Astrocyte (in vitro differentiated cells and primary cell): ENCODE results near the gene DNAJC18. TPM values are rescaled to one million over a fixed set of nuclear protein-coding genes. Genes with fewer than 3 reads are reported as not detected.

ENCODE experiments used
- DNase-seq: peaks from one replicate; pipeline ENCODE4 v3.0.0-alpha.2; 2010; ENCODE audit warnings: low read depth
- FAIRE-seq: peaks from 2 replicates; lab custom pipeline; 2011; peaks lifted over from hg19 to GRCh38; lab: Jason Lieb, UNC
- H2AFZ ChIP-seq: 2 replicates; pipeline ENCODE4 v1.6.0; 2012; ENCODE audit warnings: low read depth, low read length, inconsistent platforms
- H3K27ac ChIP-seq: 2 replicates; pipeline ENCODE4 v1.5.1; 2011; ENCODE audit warnings: low read depth, low read length, inconsistent platforms
- H3K27me3 ChIP-seq: 2 replicates; pipeline ENCODE4 v1.6.0; 2011; ENCODE audit warnings: low read length, inconsistent platforms; ENCODE audit not compliant: insufficient read depth
- H3K36me3 ChIP-seq: 2 replicates; pipeline ENCODE4 v1.5.1; 2011; ENCODE audit warnings: low read length, inconsistent platforms; ENCODE audit not compliant: insufficient read depth
- H3K4me1 ChIP-seq: 2 replicates; pipeline ENCODE4 v1.5.1; 2011; ENCODE audit warnings: low read length, inconsistent platforms; ENCODE audit not compliant: insufficient read depth
- H3K4me2 ChIP-seq: 2 replicates; pipeline ENCODE4 v1.6.0; 2012; ENCODE audit warnings: low read length, inconsistent platforms
- H3K4me3 ChIP-seq: 2 replicates; pipeline ENCODE4 v1.5.1; 2011; ENCODE audit warnings: low read depth, mild to moderate bottlenecking, low read length, inconsistent platforms; ENCODE audit not compliant: insufficient read depth
- H3K79me2 ChIP-seq: 2 replicates; pipeline ENCODE4 v1.6.0; 2012; ENCODE audit warnings: mild to moderate bottlenecking, low read length, inconsistent platforms; ENCODE audit not compliant: insufficient read depth
- H3K9ac ChIP-seq: 2 replicates; pipeline ENCODE4 v1.6.0; 2012; ENCODE audit warnings: mild to moderate bottlenecking, low read length, inconsistent platforms
- H3K9me3 ChIP-seq: 2 replicates; pipeline ENCODE4 v1.5.1; 2012; ENCODE audit warnings: low read depth, mild to moderate bottlenecking, low read length, inconsistent platforms; ENCODE audit not compliant: insufficient read depth
- H4K20me1 ChIP-seq: 2 replicates; pipeline ENCODE4 v1.6.0; 2012; ENCODE audit warnings: low read length, inconsistent platforms; ENCODE audit not compliant: insufficient read depth
- H3K27ac Mint-ChIP-seq: one replicate; pipeline ENCODE4 v1.8.0; 2021; ENCODE audit warnings: mild to moderate bottlenecking, mixed read lengths; ENCODE audit not compliant: unreplicated experiment
- H3K27me3 Mint-ChIP-seq: one replicate; pipeline ENCODE4 v1.8.0; 2021; ENCODE audit warnings: low read depth, mixed read lengths; ENCODE audit not compliant: unreplicated experiment
- H3K36me3 Mint-ChIP-seq: one replicate; pipeline ENCODE4 v1.8.0; 2021; ENCODE audit warnings: low read depth, mixed read lengths; ENCODE audit not compliant: unreplicated experiment
- H3K4me1 Mint-ChIP-seq: one replicate; pipeline ENCODE4 v1.8.0; 2021; ENCODE audit warnings: low read depth, mixed read lengths; ENCODE audit not compliant: unreplicated experiment
- H3K4me3 Mint-ChIP-seq: one replicate; pipeline ENCODE4 v1.8.0; 2021; ENCODE audit warnings: mild to moderate bottlenecking, moderate library complexity, mixed read lengths; ENCODE audit not compliant: unreplicated experiment
- H3K9me3 Mint-ChIP-seq: one replicate; pipeline ENCODE4 v1.8.0; 2021; ENCODE audit warnings: mild to moderate bottlenecking, mixed read lengths; ENCODE audit not compliant: unreplicated experiment
- CTCF ChIP-seq: IDR thresholded peaks from 2 replicates; pipeline ENCODE4 v1.5.1; 2011; ENCODE audit warnings: low read depth, mild to moderate bottlenecking, inconsistent platforms, low read length, moderate library complexity; ENCODE audit not compliant: insufficient read depth
- EZH2 ChIP-seq: IDR thresholded peaks from 2 replicates; pipeline ENCODE4 v1.6.1; 2012; ENCODE audit warnings: mild to moderate bottlenecking, low read length, inconsistent platforms; ENCODE audit not compliant: insufficient read depth
- total RNA-seq: library from RNA; stranded (reverse); gene quantifications from 2 replicates; pipeline ENCODE4 v1.2.1, GENCODE V29; 2021

Gene DNAJC18
- total RNA-seq, 1 donor from 2014 or later = 18.8 TPM

GRCh38 chr5:139404484-139404840, 34.9 kb downstream of the DNAJC18 start:
- H2AFZ ChIP-seq = peak overlapping the region; percentile 82
- peak overlapping the region; percentile 92 for H3K27ac ChIP-seq
- H3K79me2 ChIP-seq = no peaks in the 10 kb centered on the region
- peaks cover 9% of the 10 kb centered on the region for H3K4me1 ChIP-seq
- H3K36me3 Mint-ChIP-seq = peaks cover under 1% of the 10 kb centered on the region
- FAIRE-seq (no peak), DNase-seq (no peak)
- H4K20me1 ChIP-seq = no peaks in the 10 kb centered on the region
- H3K4me3 Mint-ChIP-seq = peak overlapping the region; percentile 97
- H3K9me3 ChIP-seq = no peaks in the 10 kb centered on the region
- H3K36me3 ChIP-seq = no peaks in the 10 kb centered on the region
- H3K9me3 Mint-ChIP-seq = no peaks in the 10 kb centered on the region
- H3K27me3 Mint-ChIP-seq = no peaks in the 10 kb centered on the region
- H3K4me3 ChIP-seq = peak overlapping the region; percentile 65
- no peaks in the 10 kb centered on the region for H3K27me3 ChIP-seq
- peak overlapping the region; percentile 83 for H3K9ac ChIP-seq
- H3K4me1 Mint-ChIP-seq = peaks cover 2% of the 10 kb centered on the region
- H3K4me2 ChIP-seq = peak overlapping the region; percentile 90
- H3K27ac Mint-ChIP-seq = peak overlapping the region; percentile 100
- TF ChIP-seq EZH2 (no peak), CTCF (no peak)

DNA sequence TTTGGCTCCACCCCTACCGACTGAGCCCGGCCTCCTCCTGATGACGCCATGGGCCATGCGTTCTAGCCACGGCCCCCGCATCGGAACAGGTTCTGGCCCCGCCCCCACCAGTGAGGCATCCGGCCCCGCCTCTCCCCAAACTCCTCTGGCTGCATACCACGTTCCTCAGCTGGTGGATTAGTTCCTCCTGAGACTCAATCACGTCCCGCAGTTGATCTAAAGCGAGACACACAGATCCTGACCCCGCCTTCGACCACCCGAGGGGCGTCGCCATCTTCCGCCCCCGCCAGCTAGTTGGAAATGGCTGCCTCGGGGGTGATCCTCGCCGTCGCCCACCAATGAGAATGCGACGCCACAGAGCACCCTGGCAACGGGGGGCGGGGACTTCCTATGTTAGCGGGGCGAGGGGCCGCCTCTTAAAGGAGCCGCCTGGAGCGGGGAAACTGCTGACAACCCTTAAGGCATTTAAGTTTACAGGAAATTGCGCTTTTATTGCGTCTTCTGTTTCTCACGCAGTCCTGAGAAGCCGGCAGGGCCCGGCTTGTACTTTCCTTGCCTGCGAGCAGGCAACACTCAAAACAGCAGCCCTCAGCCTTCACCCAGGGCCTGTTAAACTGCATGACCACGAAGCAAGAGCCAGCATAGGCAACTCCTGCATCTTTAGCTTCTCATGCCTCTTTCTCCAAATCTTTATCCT, 35.4 kb downstream of the DNAJC18 start, which contains the start of gene SPATA24:
Gene SPATA24 (minus strand): TSS at position 303 of the 697 bp plus-strand sequence. CDS start 29 bp downstream, at position 274.
- peak within 1 kb of the TSS; percentile 97 for H3K4me3 Mint-ChIP-seq
- peaks cover 2% of the 10 kb centered on the region for H3K36me3 Mint-ChIP-seq
- Histone ChIP-seq H3K36me3 (no peaks in the 10 kb centered on the region), H3K4me3 (peak within 1 kb of the TSS; percentile 65), H3K4me1 (peaks cover 9% of the 10 kb centered on the region), H3K9ac (peak within 1 kb of the TSS; percentile 83), H3K4me2 (peak within 1 kb of the TSS; percentile 90), H3K27me3 (no peaks in the 10 kb centered on the region), H3K9me3 (no peaks in the 10 kb centered on the region), H3K79me2 (no peaks in the 10 kb centered on the region), H4K20me1 (no peaks in the 10 kb centered on the region), H3K27ac (peak within 1 kb of the TSS; percentile 92), H2AFZ (peak within 1 kb of the TSS; percentile 82)
- H3K27ac Mint-ChIP-seq = peak within 1 kb of the TSS; percentile 100
- no peaks in the 10 kb centered on the region for H3K27me3 Mint-ChIP-seq
- FAIRE-seq (no peak), DNase-seq (peak; percentile 91)
- H3K9me3 Mint-ChIP-seq = no peaks in the 10 kb centered on the region
- no peak for TF ChIP-seq EZH2
- TF ChIP-seq CTCF = no peak
- H3K4me1 Mint-ChIP-seq = peaks cover 2% of the 10 kb centered on the region

GRCh38 chr5:139403418-139403786, 35.9 kb downstream of the DNAJC18 start:
- no peak for DNase-seq
- FAIRE-seq = no peak

More at GRCh38 chr5:139403418-139403786, 35.9 kb downstream of the DNAJC18 start:
- Mint-ChIP-seq H3K9me3 (no peaks in the 10 kb centered on the region), H3K27ac (peak overlapping the region; percentile 100), H3K4me3 (peak overlapping the region; percentile 97), H3K4me1 (peaks cover 2% of the 10 kb centered on the region), H3K27me3 (no peaks in the 10 kb centered on the region), H3K36me3 (peaks cover 2% of the 10 kb centered on the region)
- H3K79me2 ChIP-seq = no peaks in the 10 kb centered on the region
- H3K4me1 ChIP-seq = peaks cover 9% of the 10 kb centered on the region
- H4K20me1 ChIP-seq = no peaks in the 10 kb centered on the region
- peak overlapping the region; percentile 90 for H3K4me2 ChIP-seq
- H3K9ac ChIP-seq = peak overlapping the region; percentile 83
- no peaks in the 10 kb centered on the region for H3K27me3 ChIP-seq
- no peaks in the 10 kb centered on the region for H3K9me3 ChIP-seq
- H3K36me3 ChIP-seq = no peaks in the 10 kb centered on the region
- peak overlapping the region; percentile 65 for H3K4me3 ChIP-seq
- TF ChIP-seq CTCF (no peak), EZH2 (no peak)
- H2AFZ ChIP-seq = peak overlapping the region; percentile 82
- H3K27ac ChIP-seq = peak overlapping the region; percentile 92
